ENCODE results near the gene IGSF9B.

Gene IGSF9B

GRCh38 chr11:133992121-133992520 is 35.4 kb upstream of the IGSF9B start:
- no peak for DNase-seq (ENCODE audit: low read depth)
- TF ChIP-seq CTCF (IDR thresholded peaks at IDR 0.05; ENCODE audit: low read length, missing control alignments): no peak
- H3K4me3 ChIP-seq (replicated peaks; ENCODE audit: low read depth, low read length): no peak overlapping the region

DNA sequence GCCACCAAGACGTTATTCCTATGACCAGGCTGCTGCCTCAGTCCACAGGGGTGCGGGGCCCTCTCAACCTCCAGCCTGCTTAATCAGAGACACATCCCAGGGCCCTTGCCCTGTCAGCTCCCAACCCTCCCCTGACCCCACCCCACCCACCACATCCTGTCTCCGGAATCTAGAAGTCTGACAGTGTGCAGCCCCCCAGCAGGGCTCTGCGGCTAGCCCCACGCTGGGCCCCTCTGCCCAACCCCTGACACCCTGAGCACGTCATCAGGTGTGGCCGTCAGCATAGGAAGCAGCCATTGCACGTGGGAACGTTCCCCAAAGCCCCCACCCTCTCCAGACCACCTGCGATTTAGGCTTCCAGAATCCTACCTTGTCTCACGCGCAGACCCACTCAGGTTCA is 34.3 kb upstream of the IGSF9B start:
- no peak for DNase-seq (ENCODE audit: low read depth)
- no peak overlapping the region for H3K4me3 ChIP-seq (replicated peaks; ENCODE audit: low read depth, low read length)
- TF ChIP-seq CTCF (IDR thresholded peaks at IDR 0.05; ENCODE audit: low read length, missing control alignments): no peak

DNA sequence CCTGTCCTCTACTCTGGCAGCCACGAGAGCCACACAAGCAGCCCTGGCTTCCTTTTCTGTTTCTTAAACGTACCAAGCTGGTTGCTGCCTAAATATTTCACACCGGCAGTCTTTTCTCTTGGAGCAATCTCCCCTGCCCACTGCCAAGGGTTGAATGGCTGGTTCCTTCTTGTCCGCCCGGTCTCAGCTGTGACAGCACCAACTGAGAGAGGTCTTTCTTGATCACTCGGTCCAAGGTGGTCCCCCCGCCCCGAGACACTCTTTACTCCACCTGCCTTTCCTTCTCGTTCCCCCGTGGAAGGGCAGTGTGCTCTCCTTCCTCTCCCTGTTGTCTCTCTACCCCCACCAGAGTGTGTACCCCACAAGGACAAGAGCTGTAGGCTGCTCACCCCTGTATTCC is 33.7 kb upstream of the IGSF9B start:
- no peak for TF ChIP-seq CTCF (IDR thresholded peaks at IDR 0.05; ENCODE audit: low read length, missing control alignments)
- no peak for DNase-seq (ENCODE audit: low read depth)
- no peak overlapping the region for H3K4me3 ChIP-seq (replicated peaks; ENCODE audit: low read depth, low read length)

GRCh38 chr11:133988686-133989410 is 32.1 kb upstream of the IGSF9B start:
- no peak for TF ChIP-seq CTCF (IDR thresholded peaks at IDR 0.05; ENCODE audit: low read length, missing control alignments)
- no peak overlapping the region for H3K4me3 ChIP-seq (replicated peaks; ENCODE audit: low read depth, low read length)
- no peak for DNase-seq (ENCODE audit: low read depth)

GRCh38 chr11:133987171-133987570 is 30.4 kb upstream of the IGSF9B start:
- H3K4me3 ChIP-seq (replicated peaks; ENCODE audit: low read depth, low read length): no peak overlapping the region
- TF ChIP-seq CTCF (IDR thresholded peaks at IDR 0.05; ENCODE audit: low read length, missing control alignments): no peak
- DNase-seq (ENCODE audit: low read depth): no peak

DNA sequence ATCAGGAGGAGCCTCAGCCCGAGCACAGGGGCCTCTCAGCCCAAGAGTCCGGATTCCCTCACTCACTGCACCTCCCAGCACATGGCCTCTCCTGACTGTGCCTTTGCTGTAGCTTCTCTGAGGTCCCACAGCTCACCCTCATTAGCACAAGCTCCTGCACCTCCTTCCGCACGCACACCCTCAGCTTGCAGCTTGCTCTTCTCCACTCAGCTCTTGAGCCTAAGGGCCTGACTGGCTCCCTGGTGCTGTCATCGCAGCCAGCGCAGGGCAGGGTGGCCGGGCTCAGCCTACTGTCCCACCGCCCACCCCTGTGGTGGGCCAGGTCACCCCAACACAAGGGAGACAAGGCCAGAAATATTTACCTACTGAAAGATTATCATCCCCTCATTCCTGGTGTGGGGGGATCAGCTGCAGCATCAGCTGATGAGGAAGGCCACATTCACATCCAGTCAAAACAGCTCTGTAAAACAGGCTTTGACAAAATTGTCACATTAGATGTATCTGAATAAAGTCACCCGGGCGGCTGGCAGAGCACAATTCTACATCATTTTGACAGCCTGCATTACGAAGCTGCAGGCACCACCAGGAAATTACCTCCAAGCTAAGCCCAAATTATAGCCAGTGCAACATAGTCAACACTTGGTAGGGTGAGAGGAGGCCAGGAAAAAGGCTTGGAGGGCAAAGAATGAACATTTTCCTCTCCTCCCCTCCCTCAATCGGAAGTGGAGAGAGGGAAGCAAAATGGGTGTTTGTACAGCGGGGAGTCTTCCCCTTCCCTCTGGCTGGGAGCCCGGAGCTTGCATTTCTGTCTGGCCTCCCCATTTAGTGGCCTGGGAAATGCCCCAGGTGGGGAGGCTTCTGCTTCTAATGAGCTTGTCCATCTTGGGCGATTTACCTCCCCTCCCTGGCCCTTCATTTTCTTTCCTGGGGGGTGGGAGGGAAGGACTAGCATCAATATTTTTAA is 29.5 kb upstream of the IGSF9B start:
- TF ChIP-seq CTCF (IDR thresholded peaks at IDR 0.05; ENCODE audit: low read length, missing control alignments): no peak

More for the DNA sequence above, 29.5 kb upstream of the IGSF9B start:
- no peak overlapping the region for H3K4me3 ChIP-seq (replicated peaks; ENCODE audit: low read depth, low read length)
- DNase-seq (ENCODE audit: low read depth): no peak
